Measurements from ENCODE around the gene SSTR1.

- no peak for TF ChIP-seq CTCF (conservative IDR thresholded peaks at IDR 0.05; ENCODE audit: low read depth, low read length)
- no peak for TF ChIP-seq EZH2phosphoT487 (IDR thresholded peaks at IDR 0.05; ENCODE audit: borderline replicate concordance, low read length)
- no peak for TF ChIP-seq EZH2 (IDR thresholded peaks at IDR 0.05; ENCODE audit: low read length, unreplicated experiment)
Measured at GRCh38 chr14:38187528-38187927, 20.2 kb upstream of the SSTR1 start.

All from PC-3 (cell line).